Natural killer cell (primary cell): Measurements from ENCODE around the gene HSPG2. TPM values are rescaled to one million over a fixed set of nuclear protein-coding genes. Genes with fewer than 3 reads are reported as not detected.

ENCODE experiments used
- ATAC-seq, 3 donors: fragments of 150-1000 bp in 2 of 3; fragments of 200-7000 bp in 1 of 3; cut with Tn5 transposase; 1 replicate in 1 of 3; 2 replicates in 2 of 3; pipeline ENCODE4 v1.10.0; 2021; ENCODE audit warnings: mild to moderate bottlenecking in 2 of 3, moderate library complexity in 2 of 3
- DNase-seq, 2 donors: peaks; one replicate each; pipeline versions ENCODE4 v3.0.0 to v3.0.0-alpha.2; 2013 to 2021; ENCODE audit warnings: mixed read lengths in 1 of 2
- H3K27ac ChIP-seq: one replicate; pipeline ENCODE4 v1.5.1; 2013; ENCODE audit warnings: mild to moderate bottlenecking, low read length
- H3K27me3 ChIP-seq: one replicate; pipeline ENCODE4 v1.6.1; 2013; ENCODE audit warnings: low read length; ENCODE audit not compliant: control insufficient read depth, insufficient read depth
- H3K36me3 ChIP-seq: one replicate; pipeline ENCODE4 v1.6.1; 2013; ENCODE audit warnings: low read length; ENCODE audit not compliant: control insufficient read depth, insufficient read depth
- H3K4me1 ChIP-seq: one replicate; pipeline ENCODE4 v1.6.1; 2013; ENCODE audit warnings: low read length; ENCODE audit not compliant: control insufficient read depth, insufficient read depth
- H3K4me3 ChIP-seq: one replicate; pipeline ENCODE4 v1.5.1; 2013; ENCODE audit warnings: low read length
- H3K9me3 ChIP-seq: one replicate; pipeline ENCODE4 v1.6.1; 2013; ENCODE audit warnings: low read length; ENCODE audit not compliant: control insufficient read depth, insufficient read depth
- H3K27ac Mint-ChIP-seq, 2 donors: one replicate each; pipeline ENCODE4 v1.8.0; 2022; ENCODE audit warnings: mild to moderate bottlenecking in 2 of 2, mixed read lengths in 2 of 2, moderate library complexity in 1 of 2
- H3K27me3 Mint-ChIP-seq, 2 donors: one replicate each; pipeline ENCODE4 v1.8.0; 2022; ENCODE audit warnings: low read depth in 2 of 2, mixed read lengths in 2 of 2
- H3K36me3 Mint-ChIP-seq: one replicate; pipeline ENCODE4 v1.8.0; 2022; ENCODE audit warnings: mixed read lengths
- H3K4me1 Mint-ChIP-seq, 2 donors: one replicate each; pipeline ENCODE4 v1.8.0; 2022; ENCODE audit warnings: mixed read lengths in 2 of 2
- H3K4me3 Mint-ChIP-seq: one replicate; pipeline ENCODE4 v1.8.0; 2022; ENCODE audit warnings: mild to moderate bottlenecking, moderate library complexity, mixed read lengths
- H3K9me3 Mint-ChIP-seq, 2 donors: one replicate each; pipeline ENCODE4 v1.8.0; 2022; ENCODE audit warnings: mixed read lengths in 2 of 2
- WGBS: methylation state at CpG from one replicate; pipeline ENCODE4 v1.1.7; 2013; ENCODE audit warnings: missing lambda C conversion rate; ENCODE audit not compliant: insufficient coverage; 5-methylcytosine and 5-hydroxymethylcytosine counted together
- intact Hi-C: fragments of 100-400 bp; cut with micrococcal nuclease; formaldehyde crosslinking; loops from one replicate; pipeline ENCODE4 v1.14.2; 2022
- total RNA-seq, 4 donors: library from RNA; stranded (reverse); fragments of 120-200 nt in 1 of 4; gene quantifications; one replicate each; pipeline versions ENCODE4 v1.2.3 to v1.2.4, GENCODE V29; 2013 to 2022
- TF ChIP-seq, protein P1 (sequence below): fragments of 200-600 bp; IDR thresholded peaks from one replicate; pipeline ENCODE4 v1.8.0; 2022; ENCODE audit warnings: antibody characterized with exemption

The HSPG2 gene
- total RNA-seq, 3 donors from 2014 or later (not counting 1 experiment from before 2014, with no cell fraction given): 0.54 to 0.93 (median 0.90) TPM

GRCh38 chr1:21942464-21942863 is 5.4 kb upstream of the HSPG2 start:
- peaks cover 6 to 12% of the 10 kb centered on the region in 2 donors for H3K4me1 Mint-ChIP-seq
- TF ChIP-seq, protein P1, sequence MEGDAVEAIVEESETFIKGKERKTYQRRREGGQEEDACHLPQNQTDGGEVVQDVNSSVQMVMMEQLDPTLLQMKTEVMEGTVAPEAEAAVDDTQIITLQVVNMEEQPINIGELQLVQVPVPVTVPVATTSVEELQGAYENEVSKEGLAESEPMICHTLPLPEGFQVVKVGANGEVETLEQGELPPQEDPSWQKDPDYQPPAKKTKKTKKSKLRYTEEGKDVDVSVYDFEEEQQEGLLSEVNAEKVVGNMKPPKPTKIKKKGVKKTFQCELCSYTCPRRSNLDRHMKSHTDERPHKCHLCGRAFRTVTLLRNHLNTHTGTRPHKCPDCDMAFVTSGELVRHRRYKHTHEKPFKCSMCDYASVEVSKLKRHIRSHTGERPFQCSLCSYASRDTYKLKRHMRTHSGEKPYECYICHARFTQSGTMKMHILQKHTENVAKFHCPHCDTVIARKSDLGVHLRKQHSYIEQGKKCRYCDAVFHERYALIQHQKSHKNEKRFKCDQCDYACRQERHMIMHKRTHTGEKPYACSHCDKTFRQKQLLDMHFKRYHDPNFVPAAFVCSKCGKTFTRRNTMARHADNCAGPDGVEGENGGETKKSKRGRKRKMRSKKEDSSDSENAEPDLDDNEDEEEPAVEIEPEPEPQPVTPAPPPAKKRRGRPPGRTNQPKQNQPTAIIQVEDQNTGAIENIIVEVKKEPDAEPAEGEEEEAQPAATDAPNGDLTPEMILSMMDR: no peak
- intact Hi-C loops: loop anchor here (10.0 kb wide), 1 partner anchor 58 kb away; no protein-coding TSS in a partner anchor
- ATAC-seq: no peak
- no peak overlapping the region for H3K4me3 Mint-ChIP-seq
- H3K27me3 Mint-ChIP-seq: peaks cover 0 to 14% of the 10 kb centered on the region in 2 donors
- no peaks in the 10 kb centered on the region for H3K9me3 Mint-ChIP-seq
- Histone ChIP-seq H3K27ac (no peak overlapping the region), H3K4me3 (no peak overlapping the region), H3K27me3 (no peaks in the 10 kb centered on the region), H3K9me3 (no peaks in the 10 kb centered on the region), H3K36me3 (no peaks in the 10 kb centered on the region), H3K4me1 (peaks cover 4% of the 10 kb centered on the region)
- H3K27ac Mint-ChIP-seq: no peak overlapping the region
- DNase-seq: no peak
- 79% methylated on average over 10 of the region's 10 CpGs for WGBS
- H3K36me3 Mint-ChIP-seq: no peaks in the 10 kb centered on the region

GRCh38 chr1:21941370-21941769 is 4.3 kb upstream of the HSPG2 start:
- H3K36me3 Mint-ChIP-seq: no peaks in the 10 kb centered on the region
- TF ChIP-seq, protein P1: no peak

DNA sequence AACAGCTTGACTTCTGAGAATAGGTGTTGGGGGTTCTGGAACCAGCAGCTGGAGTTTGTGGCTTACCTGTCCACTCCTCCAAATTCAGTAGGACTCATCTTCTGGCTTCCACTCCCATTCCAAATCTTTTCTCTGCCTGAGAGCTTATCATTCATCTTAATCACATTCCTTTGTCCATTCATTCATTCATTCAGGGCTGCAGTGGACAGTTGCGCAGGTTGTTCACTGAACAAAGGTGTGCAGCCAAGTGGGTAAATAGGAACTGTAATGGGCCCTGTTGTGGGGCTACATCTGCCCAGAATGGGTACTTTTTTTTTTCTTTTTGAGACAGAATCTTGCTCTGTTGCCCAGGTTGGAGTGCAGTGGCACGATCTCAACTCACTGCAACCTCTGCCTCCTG is 3.4 kb upstream of the HSPG2 start:
- no peaks in the 10 kb centered on the region for H3K36me3 ChIP-seq
- no peak overlapping the region for H3K4me3 ChIP-seq
- H3K9me3 Mint-ChIP-seq: no peaks in the 10 kb centered on the region
- peaks cover 7% of the 10 kb centered on the region for H3K27me3 ChIP-seq
- no peaks in the 10 kb centered on the region for H3K36me3 Mint-ChIP-seq
- ATAC-seq (no peak), DNase-seq (no peak)
- no peak overlapping the region for H3K27ac ChIP-seq
- H3K9me3 ChIP-seq: no peaks in the 10 kb centered on the region
- TF ChIP-seq, protein P1: no peak
- peaks cover 13% of the 10 kb centered on the region for H3K4me1 ChIP-seq
- no peak overlapping the region for H3K27ac Mint-ChIP-seq
- no peak overlapping the region for H3K4me3 Mint-ChIP-seq
- peaks cover 0 to 16% of the 10 kb centered on the region in 2 donors for H3K27me3 Mint-ChIP-seq
- H3K4me1 Mint-ChIP-seq: peaks cover 7 to 13% of the 10 kb centered on the region in 2 donors
- intact Hi-C loops: loop anchor here (10.0 kb wide), 1 partner anchor 56 kb away; no protein-coding TSS in a partner anchor
- 100% methylated on average over 1 of the region's 2 CpGs for WGBS

More at GRCh38 chr1:21941370-21941769, 4.3 kb upstream of the HSPG2 start:
- Histone ChIP-seq H3K36me3 (no peaks in the 10 kb centered on the region), H3K27ac (no peak overlapping the region), H3K9me3 (no peaks in the 10 kb centered on the region), H3K27me3 (peaks cover 2% of the 10 kb centered on the region), H3K4me3 (no peak overlapping the region), H3K4me1 (peaks cover 8% of the 10 kb centered on the region)
- DNase-seq (no peak), ATAC-seq (no peak)
- no peak overlapping the region for H3K4me3 Mint-ChIP-seq
- intact Hi-C loops: loop anchor here (10.0 kb wide), 1 partner anchor 57 kb away; no protein-coding TSS in a partner anchor
- peaks cover 0 to 14% of the 10 kb centered on the region in 2 donors for H3K27me3 Mint-ChIP-seq
- 81% methylated on average over 5 of the region's 5 CpGs for WGBS
- H3K27ac Mint-ChIP-seq: no peak overlapping the region
- H3K9me3 Mint-ChIP-seq: no peaks in the 10 kb centered on the region
- peaks cover 7 to 13% of the 10 kb centered on the region in 2 donors for H3K4me1 Mint-ChIP-seq
